ENCODE measurements around the gene WNT7B.

WNT7B gene

DNA sequence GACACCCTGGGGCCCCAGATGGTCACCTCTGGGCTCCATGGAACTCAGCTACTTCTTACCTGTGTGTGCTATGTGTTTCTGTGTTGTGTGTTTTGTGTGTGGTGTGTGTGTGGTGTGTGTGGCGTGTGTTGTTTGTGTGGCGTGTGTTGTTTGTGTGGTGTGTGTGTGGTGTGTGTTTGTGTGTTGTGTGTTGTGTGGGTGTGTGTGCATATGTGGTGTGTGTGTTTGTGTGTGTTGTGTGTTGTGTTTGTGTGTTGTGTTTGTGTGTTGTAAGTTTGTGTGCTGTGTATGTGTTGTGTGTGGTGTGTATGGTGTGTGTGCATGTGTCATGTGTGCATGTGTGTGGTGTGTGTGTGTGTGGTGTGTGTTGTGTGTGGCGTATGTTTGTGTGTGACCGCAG lies 3.8 kb upstream of the WNT7B start:
- no peak for ATAC-seq
- TF ChIP-seq TSHZ2 (CRISPR knock-in tag; IDR thresholded peaks at IDR 0.05): no peak
- no peak for TF ChIP-seq PATZ1 (CRISPR knock-in tag; IDR thresholded peaks at IDR 0.05; ENCODE audit: borderline replicate concordance)
- no peak for TF ChIP-seq SNAI2 (CRISPR knock-in tag; IDR thresholded peaks at IDR 0.05)
- TF ChIP-seq BACH2 (CRISPR knock-in tag; IDR thresholded peaks at IDR 0.05; ENCODE audit: borderline replicate concordance): no peak
- no peak for TF ChIP-seq ZNF8 (CRISPR knock-in tag; IDR thresholded peaks at IDR 0.05)
- TF ChIP-seq PPARA (CRISPR knock-in tag; IDR thresholded peaks at IDR 0.05; ENCODE audit: borderline replicate concordance): no peak
- TF ChIP-seq GLIS3 (CRISPR knock-in tag; IDR thresholded peaks at IDR 0.05): no peak
- TF ChIP-seq ZFP3 (CRISPR knock-in tag; IDR thresholded peaks at IDR 0.05): no peak
- TF ChIP-seq TCF4 (CRISPR knock-in tag; IDR thresholded peaks at IDR 0.05; ENCODE audit: borderline replicate concordance): no peak
- TF ChIP-seq ARNTL (CRISPR knock-in tag; IDR thresholded peaks at IDR 0.05; ENCODE audit: borderline replicate concordance, low read depth): no peak
- TF ChIP-seq, protein P1, sequence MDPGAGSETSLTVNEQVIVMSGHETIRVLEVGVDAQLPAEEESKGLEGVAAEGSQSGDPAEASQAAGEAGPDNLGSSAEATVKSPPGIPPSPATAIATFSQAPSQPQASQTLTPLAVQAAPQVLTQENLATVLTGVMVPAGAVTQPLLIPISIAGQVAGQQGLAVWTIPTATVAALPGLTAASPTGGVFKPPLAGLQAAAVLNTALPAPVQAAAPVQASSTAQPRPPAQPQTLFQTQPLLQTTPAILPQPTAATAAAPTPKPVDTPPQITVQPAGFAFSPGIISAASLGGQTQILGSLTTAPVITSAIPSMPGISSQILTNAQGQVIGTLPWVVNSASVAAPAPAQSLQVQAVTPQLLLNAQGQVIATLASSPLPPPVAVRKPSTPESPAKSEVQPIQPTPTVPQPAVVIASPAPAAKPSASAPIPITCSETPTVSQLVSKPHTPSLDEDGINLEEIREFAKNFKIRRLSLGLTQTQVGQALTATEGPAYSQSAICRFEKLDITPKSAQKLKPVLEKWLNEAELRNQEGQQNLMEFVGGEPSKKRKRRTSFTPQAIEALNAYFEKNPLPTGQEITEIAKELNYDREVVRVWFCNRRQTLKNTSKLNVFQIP (CRISPR knock-in tag; IDR thresholded peaks at IDR 0.05; ENCODE audit: borderline replicate concordance, low read depth): no peak
- TF ChIP-seq ZC3H10 (CRISPR knock-in tag; IDR thresholded peaks at IDR 0.05): no peak
- TF ChIP-seq ZFP30 (CRISPR knock-in tag; IDR thresholded peaks at IDR 0.05): no peak
- no peak for TF ChIP-seq OSR1 (CRISPR knock-in tag; IDR thresholded peaks at IDR 0.05)
- TF ChIP-seq ZNF70 (CRISPR knock-in tag; IDR thresholded peaks at IDR 0.05): no peak
- TF ChIP-seq ESRRG (CRISPR knock-in tag; IDR thresholded peaks at IDR 0.05): no peak
- no peak for TF ChIP-seq CREB5 (CRISPR knock-in tag; IDR thresholded peaks at IDR 0.05; ENCODE audit: low read depth)
- TF ChIP-seq ISL1 (CRISPR knock-in tag; IDR thresholded peaks at IDR 0.05): no peak
- no peak for TF ChIP-seq CSDC2 (CRISPR knock-in tag; IDR thresholded peaks at IDR 0.05)

- no peak for TF ChIP-seq ZNF565 (CRISPR knock-in tag; conservative IDR thresholded peaks at IDR 0.05; ENCODE audit: low read depth)
These were observed 3.3 kb upstream of the WNT7B start for GRCh38 chr22:45980268-45980570.

DNA sequence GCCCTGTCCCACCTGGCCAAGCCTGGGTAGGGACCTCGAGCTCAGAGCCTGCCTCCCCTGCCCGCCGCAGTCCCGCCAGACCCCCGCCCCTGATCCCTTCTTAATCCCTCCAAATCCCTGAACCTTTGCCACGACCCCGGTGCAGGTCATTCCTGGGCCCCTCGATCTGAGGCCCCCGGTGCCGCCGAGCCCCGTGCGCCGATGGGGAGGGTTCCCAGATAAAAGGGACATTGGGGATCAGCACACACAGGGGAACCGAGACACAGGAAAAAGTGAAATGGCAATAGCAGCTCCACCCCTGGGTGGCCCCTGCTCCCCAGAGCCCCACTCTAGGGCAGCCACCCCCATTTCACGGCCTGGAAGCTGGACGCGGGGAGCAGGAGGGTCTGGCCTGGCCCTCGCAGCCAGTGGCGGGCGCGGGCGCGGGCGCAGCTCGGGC lies 1.3 kb upstream of the WNT7B start:
- TF ChIP-seq CSDC2 (CRISPR knock-in tag; IDR thresholded peaks at IDR 0.05) (no peak), ZNF565 (CRISPR knock-in tag; conservative IDR thresholded peaks at IDR 0.05; ENCODE audit: low read depth) (no peak), SNAI2 (CRISPR knock-in tag; IDR thresholded peaks at IDR 0.05) (no peak), PATZ1 (CRISPR knock-in tag; IDR thresholded peaks at IDR 0.05; ENCODE audit: borderline replicate concordance) (no peak), OSR1 (CRISPR knock-in tag; IDR thresholded peaks at IDR 0.05) (no peak), ESRRG (CRISPR knock-in tag; IDR thresholded peaks at IDR 0.05) (no peak), TOX (CRISPR knock-in tag; IDR thresholded peaks at IDR 0.05; ENCODE audit: borderline replicate concordance) (no peak), CSRNP3 (CRISPR knock-in tag; IDR thresholded peaks at IDR 0.05) (no peak), GLIS3 (CRISPR knock-in tag; IDR thresholded peaks at IDR 0.05) (no peak)
- ATAC-seq: no peak

More at GRCh38 chr22:45980268-45980570, 3.3 kb upstream of the WNT7B start:
- ATAC-seq: no peak
